GM23338 (cell line): ENCODE data around the gene GRM4.

Source experiments
- EZH2 ChIP-seq: fragments of 200-600 bp; sonication (generic); IDR thresholded peaks from one replicate; pipeline ENCODE4 v1.8.0; 2017; ENCODE audit warnings: antibody characterized with exemption, mild to moderate bottlenecking, low read depth; ENCODE audit not compliant: unreplicated experiment
- TF ChIP-seq, protein P1 (sequence below), 2 experiments: fragments of 200-600 bp in 1 of 2; sonication (generic) in 1 of 2; conservative IDR thresholded peaks; 2 replicates each; pipeline versions ENCODE4 v1.5.1 to v1.6.1; 2016 to 2017; ENCODE audit warnings: antibody characterized with exemption in 2 of 2, low read depth in 2 of 2, mild to moderate bottlenecking in 2 of 2, moderate library complexity in 1 of 2

DNA sequence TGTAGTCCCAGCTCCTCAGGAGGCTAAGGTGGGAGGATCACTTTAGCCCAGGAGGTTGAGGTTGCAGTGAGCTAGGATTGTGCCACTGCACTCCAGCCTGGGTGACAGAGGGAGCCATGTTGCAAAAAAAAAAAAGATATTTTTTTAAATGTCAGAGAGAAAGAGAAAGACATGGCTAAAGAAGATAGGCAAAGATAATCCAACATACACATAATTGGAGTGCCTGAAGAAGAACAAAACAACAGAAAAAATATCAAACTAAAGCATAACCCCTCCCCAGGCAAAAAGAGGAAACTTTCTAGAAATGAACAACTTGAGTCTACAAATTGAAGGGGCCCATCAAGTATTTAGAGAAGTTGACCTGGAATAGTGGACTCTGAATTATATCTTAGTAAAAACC lies 14.0 kb upstream of the GRM4 start:
- TF ChIP-seq, protein P1, sequence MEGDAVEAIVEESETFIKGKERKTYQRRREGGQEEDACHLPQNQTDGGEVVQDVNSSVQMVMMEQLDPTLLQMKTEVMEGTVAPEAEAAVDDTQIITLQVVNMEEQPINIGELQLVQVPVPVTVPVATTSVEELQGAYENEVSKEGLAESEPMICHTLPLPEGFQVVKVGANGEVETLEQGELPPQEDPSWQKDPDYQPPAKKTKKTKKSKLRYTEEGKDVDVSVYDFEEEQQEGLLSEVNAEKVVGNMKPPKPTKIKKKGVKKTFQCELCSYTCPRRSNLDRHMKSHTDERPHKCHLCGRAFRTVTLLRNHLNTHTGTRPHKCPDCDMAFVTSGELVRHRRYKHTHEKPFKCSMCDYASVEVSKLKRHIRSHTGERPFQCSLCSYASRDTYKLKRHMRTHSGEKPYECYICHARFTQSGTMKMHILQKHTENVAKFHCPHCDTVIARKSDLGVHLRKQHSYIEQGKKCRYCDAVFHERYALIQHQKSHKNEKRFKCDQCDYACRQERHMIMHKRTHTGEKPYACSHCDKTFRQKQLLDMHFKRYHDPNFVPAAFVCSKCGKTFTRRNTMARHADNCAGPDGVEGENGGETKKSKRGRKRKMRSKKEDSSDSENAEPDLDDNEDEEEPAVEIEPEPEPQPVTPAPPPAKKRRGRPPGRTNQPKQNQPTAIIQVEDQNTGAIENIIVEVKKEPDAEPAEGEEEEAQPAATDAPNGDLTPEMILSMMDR (conservative IDR thresholded peaks at IDR 0.05; ENCODE audit: low read depth in 2 of 2) = no peak
- TF ChIP-seq EZH2 = no peak
